ENCODE measurements around the gene ZNF718.
A peak's percentile ranks its signal among the peaks of the same experiment; 100 is the strongest.
"Not testable (repeated sequence)": the region's sequence is repeated elsewhere in the genome, so short reads cannot be mapped to it uniquely, and the experiment has no call there.

The ZNF718 gene
- total RNA-seq: 5.3 to 20.4 (median 8.8) reads per million in 9 experiments

GRCh38 chr4:124275-125081 is at the start of gene ZNF718:
Gene ZNF718 (plus strand): TSS chr4:124501. CDS start chr4:124671, 170 bp downstream.
- H3K9me3 Mint-ChIP-seq: no peaks in the 10 kb centered on the region
- peaks cover 32 to 34% of the 10 kb centered on the region in 2 donors for H3K4me1 Mint-ChIP-seq (ENCODE audit: low read depth in 2 of 2)
- H3K36me3 Mint-ChIP-seq (ENCODE audit: insufficient read depth): peaks cover 31% of the 10 kb centered on the region
- H3K27me3 Mint-ChIP-seq: no peaks in the 10 kb centered on the region
- ATAC-seq (replicated peaks) (peak; percentile 90), DNase-seq (peak; percentile 90 to 91 (median 90))
- H3K4me3 Mint-ChIP-seq: peak within 1 kb of the TSS; percentile 98 to 100
- peak within 1 kb of the TSS; percentile 94 to 99 for H3K27ac Mint-ChIP-seq

- Mint-ChIP-seq H3K9me3 (peaks cover 6 to 19% of the 10 kb centered on the region in 2 donors), H3K4me3 (no peak overlapping the region), H3K27me3 (no peaks in the 10 kb centered on the region), H3K27ac (no peak overlapping the region), H3K4me1 (ENCODE audit: low read depth in 2 of 2) (no peaks in the 10 kb centered on the region), H3K36me3 (ENCODE audit: insufficient read depth) (peaks cover 4% of the 10 kb centered on the region)
- DNase-seq: no peak
- ATAC-seq (replicated peaks): no peak
Observed at GRCh38 chr4:85951-86350, 38.4 kb upstream of the ZNF718 start.

- not testable (repeated sequence) for ATAC-seq (replicated peaks); H3K36me3 Mint-ChIP-seq (ENCODE audit: insufficient read depth); H3K4me1 Mint-ChIP-seq (ENCODE audit: low read depth in 2 of 2); DNase-seq; H3K27ac Mint-ChIP-seq; H3K4me3 Mint-ChIP-seq; H3K27me3 Mint-ChIP-seq
- peaks cover 9 to 19% of the 10 kb centered on the region in 2 donors for H3K9me3 Mint-ChIP-seq
Observed at GRCh38 chr4:86559-87324, 37.6 kb upstream of the ZNF718 start.

GRCh38 chr4:98386-98785 is 25.9 kb upstream of the ZNF718 start:
- no peaks in the 10 kb centered on the region for H3K4me1 Mint-ChIP-seq (ENCODE audit: low read depth in 2 of 2)
- H3K4me3 Mint-ChIP-seq: no peak overlapping the region
- H3K27me3 Mint-ChIP-seq: no peaks in the 10 kb centered on the region
- ATAC-seq (replicated peaks): no peak
- no peak overlapping the region for H3K27ac Mint-ChIP-seq
- H3K36me3 Mint-ChIP-seq (ENCODE audit: insufficient read depth): no peaks in the 10 kb centered on the region
- DNase-seq: no peak
- peaks cover 5 to 15% of the 10 kb centered on the region in 2 donors for H3K9me3 Mint-ChIP-seq

- H3K9me3 Mint-ChIP-seq: peaks cover 0 to 8% of the 10 kb centered on the region in 2 donors
- ATAC-seq (replicated peaks) (no peak), DNase-seq (no peak)
- H3K4me3 Mint-ChIP-seq: no peak overlapping the region
- no peaks in the 10 kb centered on the region for H3K36me3 Mint-ChIP-seq (ENCODE audit: insufficient read depth)
- H3K27me3 Mint-ChIP-seq: peaks cover 6% of the 10 kb centered on the region in 2 donors
- no peak overlapping the region for H3K27ac Mint-ChIP-seq
- H3K4me1 Mint-ChIP-seq (ENCODE audit: low read depth in 2 of 2): no peaks in the 10 kb centered on the region
Observed at GRCh38 chr4:99863-100262, 24.4 kb upstream of the ZNF718 start.

GRCh38 chr4:107083-107443 is 17.2 kb upstream of the ZNF718 start:
- no peaks in the 10 kb centered on the region for H3K36me3 Mint-ChIP-seq (ENCODE audit: insufficient read depth)

GRCh38 chr4:107444-108429 is 16.6 kb upstream of the ZNF718 start:
- Mint-ChIP-seq H3K4me3 (no peak overlapping the region), H3K27me3 (peaks cover 30 to 62% of the 10 kb centered on the region in 2 donors), H3K36me3 (ENCODE audit: insufficient read depth) (no peaks in the 10 kb centered on the region), H3K4me1 (ENCODE audit: low read depth in 2 of 2) (peaks cover 2 to 5% of the 10 kb centered on the region in 2 donors), H3K9me3 (peaks cover 8 to 27% of the 10 kb centered on the region in 2 donors), H3K27ac (peak overlapping the region in 1 of 2 donors; percentile 44)
- DNase-seq: no peak
- no peak for ATAC-seq (replicated peaks)

More at GRCh38 chr4:107083-107443, 17.2 kb upstream of the ZNF718 start:
- Mint-ChIP-seq H3K27ac (peak overlapping the region in 1 of 2 donors; percentile 44), H3K4me3 (no peak overlapping the region), H3K4me1 (ENCODE audit: low read depth in 2 of 2) (peaks cover 2 to 3% of the 10 kb centered on the region in 2 donors), H3K9me3 (peaks cover 8 to 31% of the 10 kb centered on the region in 2 donors), H3K27me3 (peaks cover 30 to 62% of the 10 kb centered on the region in 2 donors)
- DNase-seq (no peak), ATAC-seq (replicated peaks) (no peak)

GRCh38 chr4:112771-113170 is 11.5 kb upstream of the ZNF718 start:
- ATAC-seq (replicated peaks) (no peak), DNase-seq (no peak)
- Mint-ChIP-seq H3K9me3 (peaks cover 6 to 23% of the 10 kb centered on the region in 2 donors), H3K4me3 (no peak overlapping the region), H3K27me3 (peaks cover 25 to 35% of the 10 kb centered on the region in 2 donors), H3K4me1 (ENCODE audit: low read depth in 2 of 2) (peaks cover 2 to 13% of the 10 kb centered on the region in 2 donors), H3K36me3 (ENCODE audit: insufficient read depth) (no peaks in the 10 kb centered on the region), H3K27ac (no peak overlapping the region)

GRCh38 chr4:113732-114131 is 10.6 kb upstream of the ZNF718 start:
- Mint-ChIP-seq H3K36me3 (ENCODE audit: insufficient read depth) (no peaks in the 10 kb centered on the region), H3K9me3 (peaks cover 6 to 18% of the 10 kb centered on the region in 2 donors)

GRCh38 chr4:114149-114548 is 10.2 kb upstream of the ZNF718 start:
- peaks cover 12 to 21% of the 10 kb centered on the region in 2 donors for H3K27me3 Mint-ChIP-seq
- DNase-seq (no peak), ATAC-seq (replicated peaks) (no peak)
- peaks cover 6 to 14% of the 10 kb centered on the region in 2 donors for H3K9me3 Mint-ChIP-seq
- no peak overlapping the region for H3K4me3 Mint-ChIP-seq
- H3K27ac Mint-ChIP-seq: no peak overlapping the region
- H3K4me1 Mint-ChIP-seq (ENCODE audit: low read depth in 2 of 2): peaks cover 0 to 10% of the 10 kb centered on the region in 2 donors
- H3K36me3 Mint-ChIP-seq (ENCODE audit: insufficient read depth): no peaks in the 10 kb centered on the region

More at GRCh38 chr4:113732-114131, 10.6 kb upstream of the ZNF718 start:
- DNase-seq: no peak
- Mint-ChIP-seq H3K4me3 (no peak overlapping the region), H3K27me3 (peaks cover 16 to 25% of the 10 kb centered on the region in 2 donors), H3K27ac (no peak overlapping the region), H3K4me1 (ENCODE audit: low read depth in 2 of 2) (peaks cover 0 to 12% of the 10 kb centered on the region in 2 donors)
- ATAC-seq (replicated peaks): no peak

GRCh38 chr4:116499-116898 is 7.8 kb upstream of the ZNF718 start:
- Mint-ChIP-seq H3K27me3 (no peaks in the 10 kb centered on the region), H3K4me3 (no peak overlapping the region), H3K4me1 (ENCODE audit: low read depth in 2 of 2) (peaks cover 9 to 22% of the 10 kb centered on the region in 2 donors), H3K27ac (no peak overlapping the region), H3K36me3 (ENCODE audit: insufficient read depth) (peaks cover 8% of the 10 kb centered on the region), H3K9me3 (no peaks in the 10 kb centered on the region)
- DNase-seq (no peak), ATAC-seq (replicated peaks) (no peak)

- Mint-ChIP-seq H3K4me3 (peak overlapping the region; percentile 74), H3K36me3 (ENCODE audit: insufficient read depth) (peaks cover 22% of the 10 kb centered on the region), H3K9me3 (no peaks in the 10 kb centered on the region), H3K4me1 (ENCODE audit: low read depth in 2 of 2) (peaks cover 28 to 35% of the 10 kb centered on the region in 2 donors), H3K27ac (peak overlapping the region; percentile 89 to 90), H3K27me3 (no peaks in the 10 kb centered on the region)
- DNase-seq (no peak), ATAC-seq (replicated peaks) (no peak)
Observed at GRCh38 chr4:120616-121015, 3.7 kb upstream of the ZNF718 start.

All from effector memory CD8-positive, alpha-beta T cell (primary cell).